ENCODE results near the gene SRSF4. TPM values are rescaled to one million over a fixed set of nuclear protein-coding genes. Genes with fewer than 3 reads are reported as not detected.
A peak's percentile ranks its signal among the peaks of the same experiment; 100 is the strongest.

SRSF4 gene
- total RNA-seq, 6 donors from 2014 or later: 47.6 to 117 (median 74.0) TPM

GRCh38 chr1:29180497-29181412 is 945 bp downstream of the SRSF4 start:
- Histone ChIP-seq H3K36me3 (peaks cover 0 to 7% (median 2%) of the 10 kb centered on the region in 4 donors), H3K4me3 (peak overlapping the region; percentile 67 to 93 (median 83)), H3K4me1 (peaks cover 49 to 61% (median 53%) of the 10 kb centered on the region in 4 donors), H3K27ac (peak overlapping the region; percentile 100), H3K9me3 (no peaks in the 10 kb centered on the region), H3K27me3 (no peaks in the 10 kb centered on the region)
- DNase-seq: no peak
- ATAC-seq (ENCODE audit: low FRiP score in 2 of 2): peak; percentile 7 to 13
- 0 to 1% methylated on average over 26 to 32 of the region's 32 CpGs for WGBS, 2 donors
- TF ChIP-seq EP300 (IDR thresholded peaks at IDR 0.05) (peak in 3 of 4 donors; percentile 44 to 71 (median 47)), POLR2A (IDR thresholded peaks at IDR 0.05) (peak in 1 of 4 donors; percentile 10), CTCF (IDR thresholded peaks at IDR 0.05) (no peak), POLR2AphosphoS5 (IDR thresholded peaks at IDR 0.05) (peak in 1 of 2 donors; percentile 4)

GRCh38 chr1:29179641-29180184 is 2.0 kb downstream of the SRSF4 start:
- no peaks in the 10 kb centered on the region for H3K27me3 ChIP-seq
- DNase-seq (no peak), ATAC-seq (ENCODE audit: low FRiP score in 2 of 2) (no peak)
- 14 to 22% methylated on average over 4 of the region's 4 CpGs for WGBS, 2 donors
- TF ChIP-seq POLR2AphosphoS5 (IDR thresholded peaks at IDR 0.05): no peak
- no peak for TF ChIP-seq EP300 (IDR thresholded peaks at IDR 0.05)
- no peak for TF ChIP-seq POLR2A (IDR thresholded peaks at IDR 0.05)
- no peak for TF ChIP-seq CTCF (IDR thresholded peaks at IDR 0.05)
- H3K4me3 ChIP-seq: peak overlapping the region in 3 of 4 donors; percentile 73 to 93 (median 93)
- H3K36me3 ChIP-seq: peaks cover 0 to 7% (median 2%) of the 10 kb centered on the region in 4 donors
- H3K4me1 ChIP-seq: peaks cover 49 to 68% (median 55%) of the 10 kb centered on the region in 4 donors
- peak overlapping the region; percentile 100 for H3K27ac ChIP-seq
- no peaks in the 10 kb centered on the region for H3K9me3 ChIP-seq

GRCh38 chr1:29177022-29177705 is 4.5 kb downstream of the SRSF4 start:
- peak overlapping the region; percentile 16 to 100 (median 62) for H3K27ac ChIP-seq
- H3K36me3 ChIP-seq: peaks cover 0 to 7% (median 2%) of the 10 kb centered on the region in 4 donors
- TF ChIP-seq POLR2AphosphoS5 (IDR thresholded peaks at IDR 0.05) (no peak), CTCF (IDR thresholded peaks at IDR 0.05) (no peak), EP300 (IDR thresholded peaks at IDR 0.05) (no peak), POLR2A (IDR thresholded peaks at IDR 0.05) (no peak)
- WGBS, 2 donors: 55 to 64% methylated on average over 12 of the region's 12 CpGs
- no peak overlapping the region for H3K4me3 ChIP-seq
- no peak for DNase-seq
- no peak for ATAC-seq (ENCODE audit: low FRiP score in 2 of 2)
- H3K4me1 ChIP-seq: peaks cover 45 to 67% (median 53%) of the 10 kb centered on the region in 4 donors
- no peaks in the 10 kb centered on the region for H3K27me3 ChIP-seq
- no peaks in the 10 kb centered on the region for H3K9me3 ChIP-seq

GRCh38 chr1:29176576-29176975 is 5.1 kb downstream of the SRSF4 start:
- WGBS, 2 donors: 42 to 49% methylated on average over 4 of the region's 4 CpGs
- DNase-seq: no peak
- Histone ChIP-seq H3K36me3 (peaks cover 0 to 7% (median 2%) of the 10 kb centered on the region in 4 donors), H3K9me3 (no peaks in the 10 kb centered on the region), H3K27ac (peak overlapping the region in 2 of 4 donors; percentile 100), H3K27me3 (no peaks in the 10 kb centered on the region), H3K4me1 (peaks cover 50 to 71% (median 56%) of the 10 kb centered on the region in 4 donors), H3K4me3 (no peak overlapping the region)
- TF ChIP-seq CTCF (IDR thresholded peaks at IDR 0.05) (no peak), POLR2A (IDR thresholded peaks at IDR 0.05) (no peak), EP300 (IDR thresholded peaks at IDR 0.05) (no peak), POLR2AphosphoS5 (IDR thresholded peaks at IDR 0.05) (no peak)
- no peak for ATAC-seq (ENCODE audit: low FRiP score in 2 of 2)

Data from upper lobe of left lung (tissue), 6 donors.